Measurements from ENCODE around the gene MEF2A. TPM values are rescaled to one million over a fixed set of nuclear protein-coding genes. Genes with fewer than 3 reads are reported as not detected.
A peak's percentile ranks its signal among the peaks of the same experiment; 100 is the strongest.
"Not testable (repeated sequence)": the region's sequence is repeated elsewhere in the genome, so short reads cannot be mapped to it uniquely, and the experiment has no call there.

Gene MEF2A
- 100 to 1,000 TPM; 164 to 168 TPM for total RNA-seq

DNA sequence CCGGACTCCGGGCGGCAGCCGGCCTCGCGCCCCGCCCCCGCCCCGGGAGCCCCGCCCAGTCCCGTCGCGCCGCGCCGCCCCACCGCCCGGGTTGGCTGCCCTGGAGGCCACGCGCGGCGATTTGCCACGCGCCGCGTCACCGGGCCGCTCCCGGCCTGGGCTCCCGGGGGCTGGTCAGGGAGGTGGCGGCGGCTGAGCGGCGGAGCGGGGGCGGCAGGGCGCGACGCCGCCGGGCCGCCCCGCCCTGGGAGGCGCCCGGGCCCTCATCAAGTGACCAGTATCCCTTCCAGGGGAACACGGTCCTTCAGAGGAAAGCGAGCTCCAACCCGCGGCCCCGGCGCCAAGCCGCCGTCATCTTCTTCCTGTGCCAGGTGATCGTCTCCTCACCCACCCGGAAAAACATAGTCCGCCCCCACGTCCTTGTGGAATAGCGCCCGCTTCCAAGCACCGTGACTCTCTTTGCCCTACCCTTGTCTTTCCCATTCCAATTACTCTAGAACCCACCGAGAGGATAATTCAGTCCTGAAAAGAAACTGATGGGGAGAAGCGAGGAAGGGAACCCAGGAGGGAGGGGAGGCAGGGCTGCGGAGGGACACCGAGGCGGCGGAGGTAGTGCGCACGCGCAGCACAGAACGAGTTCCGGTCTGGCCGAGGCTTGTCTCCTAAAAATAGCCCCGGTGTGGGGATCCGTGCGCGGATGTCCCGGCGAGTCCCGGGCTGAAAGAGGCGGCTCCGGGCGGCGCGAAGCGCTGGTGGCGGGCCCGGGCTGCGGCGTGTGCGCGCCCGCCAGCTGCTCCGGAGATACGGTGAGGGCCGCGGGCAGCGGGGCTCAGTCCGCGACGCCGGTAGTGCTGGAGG is at the start of gene MEF2A:
TSS of gene MEF2A (plus strand) at position 686 of the 858 bp plus-strand sequence. CDS start 67,136 bp downstream, outside the sequence.
- H3K9me3 ChIP-seq: no peaks in the 10 kb centered on the region
- TF ChIP-seq, protein P1, sequence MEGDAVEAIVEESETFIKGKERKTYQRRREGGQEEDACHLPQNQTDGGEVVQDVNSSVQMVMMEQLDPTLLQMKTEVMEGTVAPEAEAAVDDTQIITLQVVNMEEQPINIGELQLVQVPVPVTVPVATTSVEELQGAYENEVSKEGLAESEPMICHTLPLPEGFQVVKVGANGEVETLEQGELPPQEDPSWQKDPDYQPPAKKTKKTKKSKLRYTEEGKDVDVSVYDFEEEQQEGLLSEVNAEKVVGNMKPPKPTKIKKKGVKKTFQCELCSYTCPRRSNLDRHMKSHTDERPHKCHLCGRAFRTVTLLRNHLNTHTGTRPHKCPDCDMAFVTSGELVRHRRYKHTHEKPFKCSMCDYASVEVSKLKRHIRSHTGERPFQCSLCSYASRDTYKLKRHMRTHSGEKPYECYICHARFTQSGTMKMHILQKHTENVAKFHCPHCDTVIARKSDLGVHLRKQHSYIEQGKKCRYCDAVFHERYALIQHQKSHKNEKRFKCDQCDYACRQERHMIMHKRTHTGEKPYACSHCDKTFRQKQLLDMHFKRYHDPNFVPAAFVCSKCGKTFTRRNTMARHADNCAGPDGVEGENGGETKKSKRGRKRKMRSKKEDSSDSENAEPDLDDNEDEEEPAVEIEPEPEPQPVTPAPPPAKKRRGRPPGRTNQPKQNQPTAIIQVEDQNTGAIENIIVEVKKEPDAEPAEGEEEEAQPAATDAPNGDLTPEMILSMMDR (IDR thresholded peaks at IDR 0.05): no peak
- ATAC-seq (ENCODE audit: insufficient number of reproducible peaks, low FRiP score, low read depth) (peak; percentile 72), DNase-seq (ENCODE audit: low spot score) (peak; percentile 69)
- peak within 1 kb of the TSS; percentile 97 for H3K4me3 ChIP-seq
- H3K4me1 ChIP-seq (ENCODE audit: control insufficient read depth in 1 of 2, low read depth in 2 of 2): peaks cover 33 to 34% of the 10 kb centered on the region in 2 donors
- no peaks in the 10 kb centered on the region for H3K27me3 ChIP-seq (replicated peaks; ENCODE audit: insufficient read depth)
- no peaks in the 10 kb centered on the region for H3K36me3 ChIP-seq
- H3K27ac ChIP-seq: peak within 1 kb of the TSS; percentile 94 to 98

DNA sequence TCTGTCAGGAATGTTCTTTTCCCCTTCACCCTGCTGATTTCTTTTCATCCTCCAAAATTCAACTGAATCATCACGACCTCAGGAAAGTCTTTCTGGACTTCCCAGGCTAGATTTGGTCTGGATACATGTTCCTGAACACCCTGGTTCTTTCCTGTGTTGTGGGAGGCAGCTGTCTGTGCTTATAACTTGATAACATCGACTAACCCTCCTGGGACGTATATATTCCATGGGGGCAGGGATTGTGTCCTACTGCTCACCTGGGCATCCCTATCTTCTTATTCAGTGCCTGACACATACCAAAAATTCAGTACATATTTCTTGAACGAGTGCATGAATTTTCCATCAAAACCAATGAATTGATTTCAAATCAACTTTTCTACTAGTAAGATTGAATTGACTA is 47.6 kb upstream of the MEF2A start:
- Histone ChIP-seq H3K4me1 (ENCODE audit: control insufficient read depth in 1 of 2, low read depth in 2 of 2) (no peaks in the 10 kb centered on the region), H3K4me3 (no peak overlapping the region), H3K27ac (no peak overlapping the region), H3K27me3 (replicated peaks; ENCODE audit: insufficient read depth) (no peaks in the 10 kb centered on the region), H3K9me3 (no peaks in the 10 kb centered on the region), H3K36me3 (no peaks in the 10 kb centered on the region)
- TF ChIP-seq, protein P1 (IDR thresholded peaks at IDR 0.05): no peak
- no peak for DNase-seq (ENCODE audit: low spot score)
- ATAC-seq (ENCODE audit: insufficient number of reproducible peaks, low FRiP score, low read depth): no peak

DNA sequence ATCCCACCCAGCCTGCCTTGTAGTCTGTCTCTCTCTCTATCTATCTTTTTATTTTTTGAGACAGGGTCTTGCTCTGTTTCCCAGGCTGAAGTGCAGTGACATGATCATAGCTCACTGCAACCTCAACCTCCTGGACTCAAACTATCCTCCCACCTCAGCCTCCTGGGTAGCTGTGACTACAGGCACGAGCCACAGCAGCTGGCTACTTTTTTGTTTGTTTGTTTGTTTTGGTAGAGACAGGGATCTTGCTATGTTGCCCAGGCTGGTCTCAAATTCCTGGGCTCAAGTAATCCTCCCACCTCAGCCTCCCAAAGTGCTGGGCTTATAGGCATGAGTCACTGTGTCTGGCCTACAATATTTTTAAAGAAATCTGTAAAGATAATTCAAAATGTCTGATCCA is 46.4 kb upstream of the MEF2A start:
- not testable (repeated sequence) for ATAC-seq (ENCODE audit: insufficient number of reproducible peaks, low FRiP score, low read depth); H3K4me1 ChIP-seq (ENCODE audit: control insufficient read depth in 1 of 2, low read depth in 2 of 2); DNase-seq (ENCODE audit: low spot score); H3K9me3 ChIP-seq; H3K27ac ChIP-seq; H3K27me3 ChIP-seq (replicated peaks; ENCODE audit: insufficient read depth); H3K4me3 ChIP-seq; H3K36me3 ChIP-seq

DNA sequence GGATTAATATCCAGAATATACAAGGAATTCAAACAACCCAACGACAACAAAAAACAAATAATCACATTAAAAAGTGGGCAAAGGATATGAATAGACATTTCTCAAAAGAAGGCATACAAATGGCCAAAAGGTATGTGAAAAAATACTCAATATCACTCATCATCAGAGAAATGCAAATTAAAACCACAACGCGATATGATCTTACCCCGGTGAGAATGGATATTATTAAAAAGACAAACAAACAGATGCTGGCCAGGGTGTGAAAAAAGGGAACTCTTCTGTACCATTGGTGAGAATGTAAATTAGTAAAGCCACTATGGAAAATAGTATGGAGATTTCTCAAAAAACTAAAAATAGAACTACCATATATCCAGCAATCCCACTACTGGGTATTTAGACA is 43.5 kb upstream of the MEF2A start:
- DNase-seq (ENCODE audit: low spot score): no peak
- TF ChIP-seq, protein P1 (IDR thresholded peaks at IDR 0.05): no peak
- Histone ChIP-seq H3K4me3 (no peak overlapping the region), H3K27me3 (replicated peaks; ENCODE audit: insufficient read depth) (no peaks in the 10 kb centered on the region), H3K9me3 (no peaks in the 10 kb centered on the region), H3K27ac (no peak overlapping the region), H3K4me1 (ENCODE audit: control insufficient read depth in 1 of 2, low read depth in 2 of 2) (no peaks in the 10 kb centered on the region), H3K36me3 (no peaks in the 10 kb centered on the region)
- ATAC-seq (ENCODE audit: insufficient number of reproducible peaks, low FRiP score, low read depth): no peak

DNA sequence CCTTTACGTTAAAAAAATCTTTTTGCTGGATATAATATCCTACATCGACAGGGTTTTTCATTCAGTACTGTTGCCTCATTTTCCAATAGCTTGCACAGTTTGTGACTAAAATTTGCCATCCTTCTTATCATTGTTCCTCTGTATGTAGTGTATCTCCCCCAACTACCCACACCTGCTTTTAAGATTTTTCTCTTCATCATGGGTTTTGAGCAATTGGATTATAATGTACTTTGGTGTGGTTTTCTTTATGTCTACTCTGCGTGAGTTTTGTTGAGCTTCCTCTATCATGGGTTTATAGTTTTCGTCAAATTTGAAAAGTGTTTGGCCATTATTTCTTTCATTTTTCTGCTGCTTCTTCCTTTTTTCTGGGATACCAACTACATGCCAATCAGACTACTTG is 39.6 kb upstream of the MEF2A start:
- H3K36me3 ChIP-seq: no peaks in the 10 kb centered on the region
- ATAC-seq (ENCODE audit: insufficient number of reproducible peaks, low FRiP score, low read depth) (no peak), DNase-seq (ENCODE audit: low spot score) (no peak)
- no peaks in the 10 kb centered on the region for H3K9me3 ChIP-seq
- no peaks in the 10 kb centered on the region for H3K4me1 ChIP-seq (ENCODE audit: control insufficient read depth in 1 of 2, low read depth in 2 of 2)
- no peak overlapping the region for H3K4me3 ChIP-seq
- H3K27ac ChIP-seq: no peak overlapping the region
- TF ChIP-seq, protein P1 (IDR thresholded peaks at IDR 0.05): no peak
- H3K27me3 ChIP-seq (replicated peaks; ENCODE audit: insufficient read depth): no peaks in the 10 kb centered on the region
